ENCODE measurements around the gene GMCL2.

- TF ChIP-seq, protein P1, sequence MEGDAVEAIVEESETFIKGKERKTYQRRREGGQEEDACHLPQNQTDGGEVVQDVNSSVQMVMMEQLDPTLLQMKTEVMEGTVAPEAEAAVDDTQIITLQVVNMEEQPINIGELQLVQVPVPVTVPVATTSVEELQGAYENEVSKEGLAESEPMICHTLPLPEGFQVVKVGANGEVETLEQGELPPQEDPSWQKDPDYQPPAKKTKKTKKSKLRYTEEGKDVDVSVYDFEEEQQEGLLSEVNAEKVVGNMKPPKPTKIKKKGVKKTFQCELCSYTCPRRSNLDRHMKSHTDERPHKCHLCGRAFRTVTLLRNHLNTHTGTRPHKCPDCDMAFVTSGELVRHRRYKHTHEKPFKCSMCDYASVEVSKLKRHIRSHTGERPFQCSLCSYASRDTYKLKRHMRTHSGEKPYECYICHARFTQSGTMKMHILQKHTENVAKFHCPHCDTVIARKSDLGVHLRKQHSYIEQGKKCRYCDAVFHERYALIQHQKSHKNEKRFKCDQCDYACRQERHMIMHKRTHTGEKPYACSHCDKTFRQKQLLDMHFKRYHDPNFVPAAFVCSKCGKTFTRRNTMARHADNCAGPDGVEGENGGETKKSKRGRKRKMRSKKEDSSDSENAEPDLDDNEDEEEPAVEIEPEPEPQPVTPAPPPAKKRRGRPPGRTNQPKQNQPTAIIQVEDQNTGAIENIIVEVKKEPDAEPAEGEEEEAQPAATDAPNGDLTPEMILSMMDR (IDR thresholded peaks at IDR 0.05; ENCODE audit: low read depth, low read length): no peak
- TF ChIP-seq, protein P2, sequence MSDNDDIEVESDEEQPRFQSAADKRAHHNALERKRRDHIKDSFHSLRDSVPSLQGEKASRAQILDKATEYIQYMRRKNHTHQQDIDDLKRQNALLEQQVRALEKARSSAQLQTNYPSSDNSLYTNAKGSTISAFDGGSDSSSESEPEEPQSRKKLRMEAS (IDR thresholded peaks at IDR 0.05; ENCODE audit: low read depth, low read length): no peak
- TF ChIP-seq POLR2A (IDR thresholded peaks at IDR 0.05; ENCODE audit: extremely low read depth, insufficient read length): no peak
- TF ChIP-seq MYC (IDR thresholded peaks at IDR 0.05; ENCODE audit: low read depth, low read length): no peak
Measured at GRCh38 chr5:178192244-178192643, 5.1 kb upstream of the GMCL2 start.
